HL-60/S4 (cell line): ENCODE measurements around the gene CDC42EP3.

Experiments
- in situ Hi-C: fragments of 300-500 bp; cut with MboI; formaldehyde crosslinking; loops from 2 replicates; pipeline ENCODE4 v1.14.3; 2022; ENCODE audit warnings: low sequenced_read_pairs

The CDC42EP3 gene

DNA sequence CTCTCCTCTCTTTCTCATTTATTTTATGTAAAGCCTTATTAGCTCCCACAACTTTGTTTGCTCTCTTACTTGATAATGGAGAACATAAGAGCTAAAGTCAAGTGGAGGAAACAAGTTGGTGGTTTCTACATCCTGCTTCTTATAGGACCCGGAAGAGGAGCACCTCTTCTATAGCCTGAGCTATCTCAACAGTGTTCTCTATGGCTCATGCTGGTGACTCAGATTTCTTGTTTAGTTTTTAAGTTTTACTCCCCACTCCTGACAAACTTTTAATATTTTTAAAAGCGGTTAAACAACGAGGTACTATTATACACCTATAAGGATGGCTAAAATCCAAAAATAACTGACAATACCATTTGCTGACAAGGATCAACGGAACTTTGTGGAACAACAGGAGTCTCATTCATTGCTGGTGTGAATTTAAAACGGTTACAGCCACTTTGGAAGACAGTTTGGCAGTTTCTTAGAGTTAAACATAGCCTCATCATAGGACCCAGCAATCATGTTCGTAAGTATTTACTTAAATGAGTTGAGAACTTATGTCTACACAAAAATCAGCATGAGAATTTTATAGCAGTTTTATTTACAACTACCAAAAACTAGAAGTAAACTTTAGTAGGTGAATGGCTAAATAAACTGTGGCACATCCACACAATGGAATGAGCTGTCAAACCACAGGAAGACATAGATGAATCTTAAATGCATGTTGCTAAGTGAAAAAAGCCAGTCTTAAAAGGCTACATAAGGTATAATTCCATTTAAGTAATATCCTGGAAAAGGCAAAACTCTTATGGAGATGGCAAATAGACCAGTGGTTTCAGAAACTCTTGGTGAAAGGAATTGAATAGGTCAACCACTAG is 12.7 kb upstream of the CDC42EP3 start:
- in situ Hi-C loops, result no loop called here

- in situ Hi-C loops, result no loop called here
These were observed 11.8 kb upstream of the CDC42EP3 start for GRCh38 chr2:37683241-37683640.

DNA sequence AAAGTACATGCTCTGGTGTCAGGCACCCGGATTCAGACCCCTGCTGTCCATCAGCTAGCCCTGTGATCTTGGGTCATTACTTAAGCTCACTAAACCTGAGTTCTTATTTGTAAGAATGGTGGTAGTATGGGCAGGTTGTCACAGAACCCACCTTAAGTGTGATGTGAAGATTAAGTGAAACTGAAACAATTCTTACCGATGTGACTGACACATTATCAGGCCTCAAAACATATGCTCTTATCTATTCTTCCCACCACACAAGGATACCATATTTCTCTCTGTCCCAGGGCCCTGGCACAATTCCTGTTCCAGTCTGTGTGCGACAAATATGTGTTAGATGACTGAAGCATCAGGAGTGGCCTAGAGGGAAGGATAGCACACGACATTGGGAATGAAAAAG is 11.0 kb upstream of the CDC42EP3 start:
- in situ Hi-C loops, result no loop called here

DNA sequence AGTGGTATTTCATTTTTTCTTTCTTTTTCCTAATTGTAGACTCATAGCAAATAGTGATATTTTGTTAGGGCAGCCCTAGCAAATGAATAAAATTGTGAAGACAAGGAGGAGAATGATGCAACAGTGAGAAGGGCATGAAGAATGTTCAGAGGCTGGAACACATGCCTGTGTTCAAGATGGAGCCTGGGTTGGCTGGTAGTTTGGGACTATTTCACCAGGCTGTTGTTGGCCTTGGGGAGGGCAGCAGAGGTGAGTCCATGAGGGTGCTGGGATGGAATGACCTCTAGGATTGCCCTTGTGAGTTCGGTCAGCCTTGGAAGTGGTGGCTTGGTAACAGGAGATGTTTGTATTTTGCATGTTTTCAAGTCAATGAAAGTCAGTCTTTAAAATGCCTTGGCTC is 10.1 kb upstream of the CDC42EP3 start:
- in situ Hi-C loops, result no loop called here

DNA sequence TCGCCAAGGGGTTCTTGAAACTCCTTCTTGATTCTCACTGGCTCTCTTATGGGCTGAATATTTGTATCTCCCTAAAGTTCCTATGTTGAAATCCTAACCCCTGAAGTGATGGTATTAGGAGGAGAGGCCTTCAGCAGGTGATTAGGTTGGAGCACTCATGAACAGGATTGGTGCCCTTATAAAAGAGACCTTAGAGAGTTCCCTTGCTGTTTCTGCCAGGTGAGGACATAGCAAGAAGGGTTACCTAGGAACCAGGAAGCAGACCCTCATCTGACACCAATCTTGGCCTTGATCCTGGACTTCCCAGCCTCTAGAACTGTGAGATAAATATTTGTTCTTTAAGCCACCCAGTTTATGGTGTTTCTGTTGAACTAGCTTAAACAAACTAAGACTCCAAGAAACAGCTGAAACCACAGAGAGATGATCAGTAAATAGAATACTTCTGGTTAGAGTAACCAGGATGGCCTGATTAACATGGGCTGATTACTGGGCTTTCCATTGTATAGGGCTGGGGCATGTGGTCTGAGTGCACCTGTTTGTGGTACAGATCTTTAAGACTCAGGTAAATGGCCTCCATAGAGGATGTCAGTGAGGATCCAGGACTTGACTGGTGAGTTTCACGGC is 7.7 kb upstream of the CDC42EP3 start:
- in situ Hi-C loops, result no loop called here

DNA sequence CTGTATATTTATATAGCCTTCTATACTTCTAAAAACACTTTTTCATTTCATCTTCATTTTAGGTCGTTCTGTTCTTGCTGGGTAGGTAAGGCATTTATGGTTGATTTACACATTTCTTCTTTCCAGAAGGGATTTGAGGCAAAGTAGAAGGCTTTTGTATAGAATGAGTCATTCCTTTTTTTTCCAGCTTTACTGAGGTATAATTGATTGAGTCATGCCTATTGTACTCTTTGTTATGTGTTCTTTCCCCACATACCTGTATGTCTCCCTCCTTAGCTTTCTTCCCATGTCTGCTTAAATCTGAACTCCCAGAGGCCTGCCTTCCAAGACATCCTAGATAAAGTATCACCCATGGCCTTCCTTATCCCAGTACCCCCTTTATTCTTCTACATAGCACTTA is 4.8 kb upstream of the CDC42EP3 start:
- in situ Hi-C loops, result no loop called here

DNA sequence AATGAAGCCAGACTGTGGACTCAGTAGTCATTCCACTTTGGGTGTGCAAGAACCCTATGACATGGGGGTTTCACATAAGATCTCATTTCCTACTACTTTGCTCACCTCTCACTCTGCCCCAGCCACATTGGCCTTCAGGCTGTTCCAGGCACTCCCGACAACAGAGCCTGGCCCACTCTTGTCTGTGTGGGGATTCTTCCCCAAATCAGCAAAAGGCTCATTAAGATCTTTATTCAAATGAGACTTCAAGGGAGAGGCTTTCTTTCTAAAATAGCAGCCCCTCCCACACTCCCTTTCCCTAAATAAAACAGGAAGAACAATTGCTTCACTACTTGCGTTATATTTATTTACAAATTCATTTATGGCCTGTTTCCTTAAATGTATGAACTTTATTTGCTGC is 3.5 kb upstream of the CDC42EP3 start:
- in situ Hi-C loops, result loop anchor here (25.0 kb wide), 1 partner anchor 263 kb away; no protein-coding TSS in a partner anchor

- in situ Hi-C loops, result loop anchor here (25.0 kb wide), 1 partner anchor 261 kb away; no protein-coding TSS in a partner anchor
These were observed 1.4 kb upstream of the CDC42EP3 start for GRCh38 chr2:37672870-37673184.

GRCh38 chr2:37672104-37672869 is 845 bp upstream of the CDC42EP3 start:
- in situ Hi-C loops, result loop anchor here (25.0 kb wide), 1 partner anchor 260 kb away; no protein-coding TSS in a partner anchor

DNA sequence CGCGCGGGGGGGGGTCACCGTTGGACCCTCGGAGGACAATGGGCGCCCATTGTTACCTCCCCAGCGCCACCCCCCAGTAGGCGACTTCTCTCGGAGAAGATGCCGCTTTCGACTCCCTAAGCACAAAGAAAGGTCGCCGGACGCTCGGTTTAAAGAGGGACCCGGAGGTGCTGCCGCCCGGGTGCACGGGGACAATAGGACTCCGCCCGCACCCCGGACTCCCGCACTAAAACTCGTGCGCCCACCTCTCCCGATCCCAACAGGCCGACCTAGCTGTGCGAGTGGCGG is 318 bp upstream of the CDC42EP3 start:
- in situ Hi-C loops, result loop anchor here (25.0 kb wide), 1 partner anchor 259 kb away; no protein-coding TSS in a partner anchor

DNA sequence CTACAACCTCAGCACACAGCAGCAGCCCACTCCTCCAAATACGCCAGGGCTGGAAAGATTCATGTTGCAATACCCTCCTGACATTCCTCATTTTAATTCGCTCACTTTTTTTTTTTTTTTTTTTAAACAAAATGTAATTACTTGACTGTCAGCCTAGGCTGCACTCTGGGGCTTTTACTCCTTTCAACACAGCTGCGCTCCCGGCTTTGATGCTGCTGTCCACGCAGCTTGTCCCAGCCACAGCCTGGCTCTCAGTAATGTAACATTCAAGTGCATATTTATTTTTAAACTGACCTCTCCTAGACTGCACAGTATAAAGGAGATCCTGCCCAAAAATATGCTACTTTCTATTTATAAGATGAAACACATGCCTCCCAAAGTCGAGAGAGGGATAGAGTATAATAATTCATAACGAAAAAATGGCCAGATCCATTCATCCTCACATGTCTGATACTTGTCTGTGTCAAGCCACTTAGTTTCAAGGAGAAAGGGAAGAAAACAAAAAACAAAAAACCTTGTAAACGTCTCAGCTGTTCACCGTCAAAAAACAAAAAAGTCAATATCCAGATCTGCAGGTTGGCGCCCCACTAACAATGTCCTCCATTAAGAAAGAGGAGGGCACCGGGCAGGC is 949 bp downstream of the CDC42EP3 start:
- in situ Hi-C loops, result loop anchor here (25.0 kb wide), 1 partner anchor 258 kb away; no protein-coding TSS in a partner anchor

DNA sequence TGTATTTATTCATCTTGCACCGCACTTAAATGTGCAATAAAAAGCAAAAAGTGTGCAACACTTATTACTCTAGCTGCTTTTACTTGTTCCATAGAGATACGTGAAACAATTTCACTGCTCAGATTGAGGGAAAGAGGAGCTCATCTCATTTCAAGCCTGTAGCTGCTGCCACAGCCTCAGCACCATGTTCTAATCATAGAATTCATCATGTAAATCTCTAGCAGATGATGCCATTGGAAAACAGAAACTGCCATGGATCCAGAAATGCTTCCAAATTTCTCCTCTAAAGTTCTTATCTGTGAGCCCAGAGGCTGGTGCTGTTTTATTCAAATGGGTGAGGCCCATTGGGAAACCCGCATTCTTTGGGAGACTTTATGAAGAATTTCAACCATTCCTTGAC is 2.0 kb downstream of the CDC42EP3 start:
- in situ Hi-C loops, result loop anchor here (25.0 kb wide), 1 partner anchor 257 kb away; no protein-coding TSS in a partner anchor

DNA sequence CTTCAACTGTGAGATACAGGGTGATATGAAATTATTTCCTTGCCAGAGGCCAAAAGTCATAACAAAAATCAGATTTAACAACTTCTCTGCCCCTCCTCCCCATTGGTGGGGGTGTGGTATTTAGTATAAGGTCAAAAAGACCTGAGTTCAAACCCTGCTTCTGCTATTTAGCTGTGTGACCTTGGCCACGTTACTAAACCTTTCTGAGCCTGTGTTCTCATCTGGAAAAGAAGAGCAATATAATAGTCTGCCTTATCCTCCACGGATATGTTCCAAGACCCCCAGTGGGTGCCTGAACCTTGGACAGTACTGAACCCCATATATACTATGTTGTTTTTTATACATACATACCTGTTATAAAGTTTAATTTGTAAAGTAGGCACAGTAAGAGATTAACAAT is 3.7 kb downstream of the CDC42EP3 start:
- in situ Hi-C loops, result loop anchor here (25.0 kb wide), 1 partner anchor 255 kb away; no protein-coding TSS in a partner anchor

- in situ Hi-C loops, result loop anchor here (25.0 kb wide), 1 partner anchor 254 kb away; no protein-coding TSS in a partner anchor
These were observed 4.7 kb downstream of the CDC42EP3 start for GRCh38 chr2:37666772-37667171.

DNA sequence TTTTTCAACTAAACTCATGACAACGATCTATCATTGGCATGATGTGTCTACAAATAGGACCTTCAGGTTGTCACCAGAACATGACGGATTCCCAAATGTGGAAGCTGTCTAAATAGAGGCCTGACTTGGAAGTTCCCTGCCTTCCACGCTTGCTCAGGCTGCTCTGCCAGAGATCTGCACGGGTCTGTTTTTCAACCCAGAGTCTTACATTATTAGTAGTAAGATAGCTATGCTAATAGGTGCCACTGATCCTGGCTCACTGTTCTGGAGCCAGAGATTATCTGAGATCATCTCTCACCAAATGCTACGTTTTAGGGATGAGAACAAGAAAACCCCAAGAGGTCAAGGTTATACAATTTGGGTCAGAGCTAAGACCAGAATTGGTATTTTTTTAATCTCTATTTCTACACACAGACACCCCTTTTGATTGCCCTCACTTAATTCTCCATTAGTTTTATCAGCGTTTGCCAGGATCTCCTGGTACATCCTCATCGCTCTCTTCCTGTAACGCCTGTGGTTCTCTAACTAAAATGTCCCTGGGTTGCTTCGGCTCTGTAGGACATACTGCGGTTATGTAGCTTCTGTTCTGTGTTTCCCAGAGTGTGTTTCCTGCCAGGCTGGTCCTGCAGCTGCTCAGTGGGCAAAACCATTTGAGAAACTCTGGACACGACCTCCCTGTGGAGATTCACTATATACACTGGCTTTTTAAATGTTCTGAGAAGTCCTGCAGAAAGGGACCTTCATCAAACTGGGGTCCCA is 5.7 kb downstream of the CDC42EP3 start:
- in situ Hi-C loops, result loop anchor here (25.0 kb wide), 1 partner anchor 253 kb away; no protein-coding TSS in a partner anchor

- in situ Hi-C loops, result loop anchor here (25.0 kb wide), 1 partner anchor 253 kb away; no protein-coding TSS in a partner anchor
These were observed 6.4 kb downstream of the CDC42EP3 start for GRCh38 chr2:37665043-37665442.

- in situ Hi-C loops, result loop anchor here (25.0 kb wide), 1 partner anchor 252 kb away; no protein-coding TSS in a partner anchor
These were observed 7.2 kb downstream of the CDC42EP3 start for GRCh38 chr2:37664231-37664643.

GRCh38 chr2:37663390-37663789 is 8.1 kb downstream of the CDC42EP3 start:
- in situ Hi-C loops, result loop anchor here (25.0 kb wide), 1 partner anchor 251 kb away; no protein-coding TSS in a partner anchor

GRCh38 chr2:37659723-37660122 is 11.7 kb downstream of the CDC42EP3 start:
- in situ Hi-C loops, result loop anchor here (25.0 kb wide), 1 partner anchor 247 kb away; no protein-coding TSS in a partner anchor

DNA sequence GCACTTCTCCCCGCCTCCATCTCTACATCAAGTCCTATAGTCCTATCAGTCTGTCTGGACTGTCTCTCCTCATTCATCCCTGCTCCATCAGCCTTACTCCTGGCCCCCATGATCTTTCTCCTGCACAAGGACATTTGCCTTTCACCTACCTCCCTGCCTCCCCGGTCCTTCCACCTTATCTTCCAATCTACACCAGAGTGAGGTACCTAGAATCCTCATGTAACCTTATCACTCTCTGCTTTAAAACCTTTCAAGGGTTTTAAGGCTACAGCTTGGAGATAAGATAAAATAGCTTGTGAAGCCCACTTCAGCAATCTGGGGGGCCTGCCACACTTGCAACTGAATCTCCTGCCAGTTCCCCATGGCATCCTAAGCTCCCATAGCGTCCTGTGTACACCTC is 12.8 kb downstream of the CDC42EP3 start:
- in situ Hi-C loops, result loop anchor here (25.0 kb wide), 1 partner anchor 246 kb away; no protein-coding TSS in a partner anchor
